Activated B cell treated with CpG ODN at 0.5 μM for 24 hours (primary cell): Measurements from ENCODE around the gene TTC27. TPM values are rescaled to one million over a fixed set of nuclear protein-coding genes. Genes with fewer than 3 reads are reported as not detected.
"Not testable (repeated sequence)": the region's sequence is repeated elsewhere in the genome, so short reads cannot be mapped to it uniquely, and the experiment has no call there.

Experiments
- ATAC-seq: fragments of 200-7000 bp; cut with Tn5 transposase; one replicate; pipeline ENCODE4 v1.10.0; 2021; ENCODE audit warnings: low read depth, mild to moderate bottlenecking, moderate library complexity
- CTCF ChIA-PET: fragments of 350-600 bp; sonication (Branson Sonifier 250); formaldehyde crosslinking; loops from one replicate; lab custom pipeline; 2021; ENCODE audit warnings: antibody characterized with exemption; lab: Charles Lee
- POLR2A ChIA-PET: fragments of 350-600 bp; sonication (Branson Sonifier 250); formaldehyde crosslinking; loops from one replicate; lab custom pipeline; 2021; ENCODE audit warnings: antibody characterized with exemption; lab: Charles Lee
- DNase-seq: peaks from one replicate; pipeline ENCODE4 v3.0.0; 2022
- H3K27ac Mint-ChIP-seq: one replicate; pipeline ENCODE4 v1.8.0; 2020; ENCODE audit warnings: mixed read lengths
- H3K27me3 Mint-ChIP-seq: one replicate; pipeline ENCODE4 v1.8.0; 2021; ENCODE audit warnings: mixed read lengths
- H3K36me3 Mint-ChIP-seq: one replicate; pipeline ENCODE4 v1.8.0; 2021; ENCODE audit warnings: low read depth, mixed read lengths
- H3K4me1 Mint-ChIP-seq: one replicate; pipeline ENCODE4 v1.8.0; 2021; ENCODE audit warnings: mixed read lengths
- H3K4me3 Mint-ChIP-seq: one replicate; pipeline ENCODE4 v1.8.0; 2020; ENCODE audit warnings: mild to moderate bottlenecking, mixed read lengths
- H3K9me3 Mint-ChIP-seq: one replicate; pipeline ENCODE4 v1.8.0; 2020; ENCODE audit warnings: mixed read lengths
- CTCF ChIP-seq: fragments of 200-600 bp; IDR thresholded peaks from one replicate; pipeline ENCODE4 v1.8.0; 2022; ENCODE audit warnings: antibody characterized with exemption, mild to moderate bottlenecking
- intact Hi-C: fragments of 100-400 bp; cut with micrococcal nuclease; formaldehyde crosslinking; loops from one replicate; pipeline ENCODE4 v1.15.1; 2024
- total RNA-seq: library from RNA; stranded (reverse); gene quantifications from 2 replicates; pipeline ENCODE4 v1.2.3, GENCODE V29; 2022

Gene TTC27
- total RNA-seq, 1 donor from 2014 or later: 34.8 TPM

DNA sequence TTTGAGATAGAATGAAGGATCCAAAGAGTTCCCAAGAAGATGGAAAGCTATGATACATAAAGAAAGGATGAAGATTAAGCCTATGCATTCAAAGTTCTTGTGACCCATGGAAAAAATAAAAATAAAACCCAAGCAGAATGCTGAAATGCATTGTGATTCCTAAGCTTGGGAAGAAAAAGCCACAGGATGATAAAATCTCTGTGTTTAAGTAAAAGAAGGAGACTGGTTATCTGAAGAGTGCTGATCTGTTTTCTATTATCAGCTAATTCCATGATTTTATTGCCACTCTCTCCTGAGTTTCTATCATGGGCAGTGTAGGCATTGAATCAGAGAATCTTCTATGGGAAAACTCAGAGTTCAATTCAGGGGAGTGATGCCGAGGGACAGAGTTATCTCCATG is 215.8 kb downstream of the TTC27 start:
- H3K4me1 Mint-ChIP-seq: peaks cover 2% of the 10 kb centered on the region
- TF ChIP-seq CTCF: no peak
- no peak overlapping the region for H3K4me3 Mint-ChIP-seq
- no peaks in the 10 kb centered on the region for H3K9me3 Mint-ChIP-seq
- H3K36me3 Mint-ChIP-seq: no peaks in the 10 kb centered on the region
- ChIA-PET POLR2A (no interaction called here), CTCF (no interaction called here)
- no peak overlapping the region for H3K27ac Mint-ChIP-seq
- ATAC-seq (no peak), DNase-seq (no peak)
- intact Hi-C loops: no loop called here
- no peaks in the 10 kb centered on the region for H3K27me3 Mint-ChIP-seq

GRCh38 chr2:32844253-32844652 is 216.4 kb downstream of the TTC27 start:
- intact Hi-C loops: no loop called here
- TF ChIP-seq CTCF: no peak
- POLR2A ChIA-PET: no interaction called here
- CTCF ChIA-PET: no interaction called here
- H3K4me1 Mint-ChIP-seq: no peaks in the 10 kb centered on the region
- no peak overlapping the region for H3K4me3 Mint-ChIP-seq
- H3K9me3 Mint-ChIP-seq: no peaks in the 10 kb centered on the region
- no peaks in the 10 kb centered on the region for H3K36me3 Mint-ChIP-seq
- H3K27me3 Mint-ChIP-seq: no peaks in the 10 kb centered on the region
- DNase-seq (no peak), ATAC-seq (no peak)
- H3K27ac Mint-ChIP-seq: no peak overlapping the region

GRCh38 chr2:32846274-32846673 is 218.4 kb downstream of the TTC27 start:
- H3K4me3 Mint-ChIP-seq, intact Hi-C loops, CTCF ChIA-PET, H3K27ac Mint-ChIP-seq, POLR2A ChIA-PET, H3K36me3 Mint-ChIP-seq, H3K27me3 Mint-ChIP-seq, DNase-seq, ATAC-seq, H3K9me3 Mint-ChIP-seq, H3K4me1 Mint-ChIP-seq: not testable (repeated sequence)

DNA sequence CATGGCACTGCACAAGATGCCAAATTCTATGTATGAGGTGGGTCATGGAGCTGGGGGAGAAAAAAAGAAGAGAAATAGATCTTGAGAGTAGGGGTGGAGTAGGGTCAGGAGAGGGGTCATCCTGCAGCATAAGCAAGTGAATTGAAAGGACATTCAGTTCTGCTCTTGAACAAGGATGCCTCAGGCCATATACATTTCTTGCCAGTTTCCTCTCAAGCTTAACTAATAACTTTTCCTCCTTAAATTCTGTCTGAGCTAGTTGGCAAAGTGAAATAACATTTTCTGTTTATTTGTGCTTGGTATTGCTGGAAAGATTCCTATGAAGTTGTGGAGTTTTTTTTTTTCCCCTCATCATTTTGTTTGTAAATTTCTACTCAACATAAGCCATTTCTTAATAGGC is 219.9 kb downstream of the TTC27 start:
- no peaks in the 10 kb centered on the region for H3K4me1 Mint-ChIP-seq
- ChIA-PET CTCF (no interaction called here), POLR2A (no interaction called here)
- no peaks in the 10 kb centered on the region for H3K27me3 Mint-ChIP-seq
- H3K27ac Mint-ChIP-seq: no peak overlapping the region
- no peak overlapping the region for H3K4me3 Mint-ChIP-seq
- DNase-seq (no peak), ATAC-seq (no peak)
- H3K36me3 Mint-ChIP-seq: no peaks in the 10 kb centered on the region
- no peak for TF ChIP-seq CTCF
- no peaks in the 10 kb centered on the region for H3K9me3 Mint-ChIP-seq
- intact Hi-C loops: no loop called here

DNA sequence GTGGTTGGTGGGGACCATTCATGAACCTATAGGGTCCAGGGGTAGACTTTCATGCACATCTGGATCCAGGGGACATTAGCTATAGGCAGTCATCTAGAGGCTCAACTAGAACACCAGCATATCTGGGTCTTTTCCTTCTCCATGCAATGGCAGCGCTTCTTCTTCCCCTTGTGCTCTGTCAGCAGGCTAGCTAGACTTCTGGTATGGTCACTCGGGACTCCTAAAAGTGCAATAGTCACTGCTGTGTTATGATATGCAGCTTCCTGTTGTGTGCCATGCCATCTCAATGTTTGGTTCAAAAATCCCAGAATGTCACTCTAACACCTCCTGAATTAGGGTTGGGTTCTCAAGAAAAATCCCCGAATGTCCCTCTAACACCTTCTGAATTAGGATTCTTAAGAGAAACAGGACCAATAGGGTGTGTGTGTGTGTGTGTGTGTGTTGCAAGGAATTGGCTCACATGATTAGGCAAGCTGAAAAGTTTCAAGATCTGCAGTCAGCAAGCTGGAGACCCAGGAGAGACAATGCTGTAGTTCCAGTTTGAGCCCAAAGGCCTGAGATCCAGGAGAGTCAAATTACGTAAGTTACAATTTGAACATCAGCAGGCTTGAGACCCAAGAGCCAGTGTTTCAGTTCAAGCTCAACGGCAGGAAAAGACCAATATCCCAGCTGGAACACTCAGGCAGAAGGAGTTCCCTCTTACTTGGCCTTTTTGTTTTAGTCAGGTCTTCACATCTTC is 221.8 kb downstream of the TTC27 start:
- no peak for DNase-seq
- Mint-ChIP-seq H3K9me3 (no peaks in the 10 kb centered on the region), H3K36me3 (no peaks in the 10 kb centered on the region), H3K4me1 (no peaks in the 10 kb centered on the region), H3K27me3 (no peaks in the 10 kb centered on the region), H3K4me3 (no peak overlapping the region), H3K27ac (no peak overlapping the region)
- ChIA-PET POLR2A (no interaction called here), CTCF (no interaction called here)
- TF ChIP-seq CTCF: no peak
- no peak for ATAC-seq
- intact Hi-C loops: no loop called here
